DOHH2 (cell line): ENCODE data around the gene FERMT1.

ENCODE experiments used
- H3F3A ChIP-seq: fragments of 200-600 bp; sonication (generic), shearing (Covaris generic); 2 replicates; pipeline ENCODE4 v1.6.0; 2016; ENCODE audit warnings: antibody characterized with exemption, mild to moderate bottlenecking; ENCODE audit not compliant: control insufficient read depth, insufficient read depth
- H3K27ac ChIP-seq: fragments of 200-600 bp; sonication (generic); 2 replicates; pipeline ENCODE4 v1.5.1; 2014; ENCODE audit warnings: low read depth, mild to moderate bottlenecking, low read length, moderate library complexity
- H3K27me3 ChIP-seq: fragments of 200-600 bp; sonication (generic); 2 replicates; pipeline ENCODE4 v1.6.1; 2014; ENCODE audit warnings: mild to moderate bottlenecking, low read length, mixed read lengths; ENCODE audit not compliant: control insufficient read depth
- H3K36me3 ChIP-seq: fragments of 200-600 bp; sonication (generic); 2 replicates; pipeline ENCODE4 v1.6.1; 2014; ENCODE audit warnings: mild to moderate bottlenecking, low read length, moderate library complexity, mixed read lengths; ENCODE audit not compliant: control insufficient read depth
- H3K4me1 ChIP-seq: fragments of 200-600 bp; sonication (generic); 2 replicates; pipeline ENCODE4 v1.6.1; 2014; ENCODE audit warnings: mild to moderate bottlenecking, low read length, mixed read lengths; ENCODE audit not compliant: control insufficient read depth
- H3K4me2 ChIP-seq: fragments of 200-600 bp; sonication (generic); 2 replicates; pipeline ENCODE4 v1.6.0; 2014; ENCODE audit warnings: mild to moderate bottlenecking, low read length, moderate library complexity
- H3K4me3 ChIP-seq: fragments of 200-600 bp; sonication (generic); 2 replicates; pipeline ENCODE4 v1.5.1; 2014; ENCODE audit warnings: mild to moderate bottlenecking, low read length, mixed read lengths
- H3K79me2 ChIP-seq: fragments of 200-600 bp; sonication (generic); 2 replicates; pipeline ENCODE4 v1.6.1; 2014; ENCODE audit warnings: mild to moderate bottlenecking, low read length, mixed read lengths; ENCODE audit not compliant: control insufficient read depth
- H3K9me2 ChIP-seq: fragments of 200-600 bp; sonication (generic); replicated peaks from 2 replicates; pipeline ENCODE4 v1.6.1; 2014; ENCODE audit warnings: mild to moderate bottlenecking, low read length, mixed read lengths; ENCODE audit not compliant: control insufficient read depth
- H3K9me3 ChIP-seq: fragments of 200-600 bp; sonication (generic); 2 replicates; pipeline ENCODE4 v1.6.1; 2014; ENCODE audit warnings: antibody characterized with exemption, low read length, mixed read lengths; ENCODE audit not compliant: control insufficient read depth, insufficient read depth
- H4K20me1 ChIP-seq: fragments of 200-600 bp; sonication (generic); 2 replicates; pipeline ENCODE4 v1.6.0; 2014; ENCODE audit warnings: low read depth, mild to moderate bottlenecking, antibody characterized with exemption, low read length, moderate library complexity; ENCODE audit not compliant: control insufficient read depth, insufficient read depth
- CTCF ChIP-seq: fragments of 200-600 bp; sonication (generic); IDR thresholded peaks from one replicate; pipeline ENCODE4 v1.5.1; 2014; ENCODE audit warnings: antibody characterized with exemption, mild to moderate bottlenecking, low read depth, low read length; ENCODE audit not compliant: poor library complexity, severe bottlenecking
- EZH2phosphoT487 ChIP-seq: fragments of 200-600 bp; sonication (generic); IDR thresholded peaks from 2 replicates; pipeline ENCODE4 v1.6.1; 2017; ENCODE audit warnings: borderline replicate concordance, mild to moderate bottlenecking, antibody characterized with exemption, low read length, moderate library complexity, mixed read lengths

FERMT1 gene

GRCh38 chr20:6053064-6053775 lies 69.6 kb downstream of the FERMT1 start:
- Histone ChIP-seq H3K79me2 (no peaks in the 10 kb centered on the region), H4K20me1 (no peaks in the 10 kb centered on the region), H3K4me1 (no peaks in the 10 kb centered on the region), H3K4me2 (no peak overlapping the region), H3F3A (no peaks in the 10 kb centered on the region), H3K4me3 (no peak overlapping the region), H3K27ac (no peak overlapping the region), H3K36me3 (no peaks in the 10 kb centered on the region), H3K9me3 (no peaks in the 10 kb centered on the region), H3K27me3 (no peaks in the 10 kb centered on the region), H3K9me2 (no peaks in the 10 kb centered on the region)
- TF ChIP-seq EZH2phosphoT487 (no peak), CTCF (no peak)

- no peaks in the 10 kb centered on the region for H3F3A ChIP-seq
- no peaks in the 10 kb centered on the region for H3K9me2 ChIP-seq
- TF ChIP-seq EZH2phosphoT487 (no peak), CTCF (no peak)
- H3K9me3 ChIP-seq, result no peaks in the 10 kb centered on the region
- no peaks in the 10 kb centered on the region for H4K20me1 ChIP-seq
- H3K27ac ChIP-seq, result no peak overlapping the region
- no peaks in the 10 kb centered on the region for H3K27me3 ChIP-seq
- no peak overlapping the region for H3K4me3 ChIP-seq
- no peaks in the 10 kb centered on the region for H3K4me1 ChIP-seq
- no peaks in the 10 kb centered on the region for H3K79me2 ChIP-seq
- H3K36me3 ChIP-seq, result no peaks in the 10 kb centered on the region
- no peak overlapping the region for H3K4me2 ChIP-seq
Observed at GRCh38 chr20:6051505-6051904, 71.3 kb downstream of the FERMT1 start.

GRCh38 chr20:6048391-6048790 lies 74.4 kb downstream of the FERMT1 start:
- H3K9me3 ChIP-seq, result no peaks in the 10 kb centered on the region
- no peaks in the 10 kb centered on the region for H3K27me3 ChIP-seq
- H3K9me2 ChIP-seq, result no peaks in the 10 kb centered on the region
- H3F3A ChIP-seq, result no peaks in the 10 kb centered on the region
- H3K27ac ChIP-seq, result no peak overlapping the region
- no peaks in the 10 kb centered on the region for H3K79me2 ChIP-seq
- H3K4me3 ChIP-seq, result no peak overlapping the region
- TF ChIP-seq CTCF, result no peak
- TF ChIP-seq EZH2phosphoT487, result no peak
- H3K36me3 ChIP-seq, result no peaks in the 10 kb centered on the region
- H4K20me1 ChIP-seq, result no peaks in the 10 kb centered on the region
- no peaks in the 10 kb centered on the region for H3K4me1 ChIP-seq
- no peak overlapping the region for H3K4me2 ChIP-seq
